Hepatocyte (in vitro differentiated cells): ENCODE measurements around the gene RPAP3. TPM values are rescaled to one million over a fixed set of nuclear protein-coding genes. Genes with fewer than 3 reads are reported as not detected.

Experiments used
- DNase-seq: peaks from one replicate; pipeline ENCODE4 v3.0.0-alpha.2; 2016; ENCODE audit warnings: low spot score
- H2AFZ ChIP-seq: fragments of 200-600 bp; sonication (generic); 2 replicates; pipeline ENCODE4 v1.6.0; 2016; ENCODE audit warnings: antibody characterized with exemption, mild to moderate bottlenecking
- H3K27ac ChIP-seq: fragments of 200-600 bp; sonication (generic); 2 replicates; pipeline ENCODE4 v1.5.1; 2016; ENCODE audit warnings: mild to moderate bottlenecking
- H3K27me3 ChIP-seq: fragments of 200-600 bp; sonication (generic); 2 replicates; pipeline ENCODE4 v1.6.1; 2016
- H3K36me3 ChIP-seq: fragments of 200-600 bp; sonication (generic); replicated peaks from 2 replicates; pipeline ENCODE4 v1.5.1; 2016; ENCODE audit warnings: low read depth; ENCODE audit not compliant: insufficient read depth
- H3K4me1 ChIP-seq: fragments of 200-600 bp; sonication (generic); 2 replicates; pipeline ENCODE4 v1.5.1; 2016; ENCODE audit warnings: mild to moderate bottlenecking, moderate library complexity; ENCODE audit not compliant: insufficient read depth
- H3K4me2 ChIP-seq: fragments of 200-600 bp; sonication (generic); 2 replicates; pipeline ENCODE4 v1.6.0; 2016
- H3K4me3 ChIP-seq: fragments of 200-600 bp; sonication (generic); 2 replicates; pipeline ENCODE4 v1.5.1; 2016; ENCODE audit warnings: mild to moderate bottlenecking
- H3K79me2 ChIP-seq: fragments of 200-600 bp; sonication (generic); 2 replicates; pipeline ENCODE4 v1.6.0; 2017; ENCODE audit warnings: mild to moderate bottlenecking
- H3K9me2 ChIP-seq: fragments of 200-600 bp; sonication (generic); replicated peaks from 2 replicates; pipeline ENCODE4 v1.6.0; 2017; ENCODE audit warnings: mild to moderate bottlenecking; ENCODE audit not compliant: insufficient read depth
- H3K9me3 ChIP-seq: fragments of 200-600 bp; sonication (generic); 2 replicates; pipeline ENCODE4 v1.5.1; 2016; ENCODE audit warnings: low read depth, mild to moderate bottlenecking
- H4K20me1 ChIP-seq: fragments of 200-600 bp; sonication (generic); 2 replicates; pipeline ENCODE4 v1.6.0; 2016; ENCODE audit warnings: mild to moderate bottlenecking; ENCODE audit not compliant: insufficient read depth, poor library complexity, severe bottlenecking
- EZH2 ChIP-seq: fragments of 200-600 bp; sonication (generic); IDR thresholded peaks from 2 replicates; pipeline ENCODE4 v1.6.1; 2016; ENCODE audit warnings: antibody characterized with exemption, mild to moderate bottlenecking, borderline replicate concordance
- EZH2phosphoT487 ChIP-seq: fragments of 200-600 bp; sonication (generic); IDR thresholded peaks from one replicate; pipeline ENCODE4 v1.6.1; 2018; ENCODE audit warnings: antibody characterized with exemption, mild to moderate bottlenecking, low read depth, moderate library complexity; ENCODE audit not compliant: unreplicated experiment, severe bottlenecking
- WGBS: methylation state at CpG from one replicate; pipeline ENCODE4 v1.1.6; 2016; ENCODE audit warnings: low lambda C conversion rate; ENCODE audit errors: missing lambda C conversion rate; 5-methylcytosine and 5-hydroxymethylcytosine counted together
- polyA plus RNA-seq: library from polyadenylated mRNA; unstranded; fragments of >200 nt; fragmentation: Nextera tagmentation; extraction: Ambion mirVana; gene quantifications from 2 replicates; pipeline ENCODE4 v1.2.1, GENCODE V29; 2016
- total RNA-seq: library from RNA; depleted of rRNA; stranded (reverse); fragments of >200 nt; gene quantifications from 2 replicates; pipeline ENCODE4 v1.2.3, GENCODE V29; 2014
- TF ChIP-seq, protein P1 (sequence below): fragments of 200-600 bp; sonication (generic); IDR thresholded peaks from 2 replicates; pipeline ENCODE4 v1.5.1; 2016; ENCODE audit warnings: antibody characterized with exemption, mild to moderate bottlenecking; ENCODE audit not compliant: poor library complexity

Gene RPAP3
- total and polyA plus RNA-seq, 2 experiments from 2014 or later, result 21.7 to 23.4 TPM

DNA sequence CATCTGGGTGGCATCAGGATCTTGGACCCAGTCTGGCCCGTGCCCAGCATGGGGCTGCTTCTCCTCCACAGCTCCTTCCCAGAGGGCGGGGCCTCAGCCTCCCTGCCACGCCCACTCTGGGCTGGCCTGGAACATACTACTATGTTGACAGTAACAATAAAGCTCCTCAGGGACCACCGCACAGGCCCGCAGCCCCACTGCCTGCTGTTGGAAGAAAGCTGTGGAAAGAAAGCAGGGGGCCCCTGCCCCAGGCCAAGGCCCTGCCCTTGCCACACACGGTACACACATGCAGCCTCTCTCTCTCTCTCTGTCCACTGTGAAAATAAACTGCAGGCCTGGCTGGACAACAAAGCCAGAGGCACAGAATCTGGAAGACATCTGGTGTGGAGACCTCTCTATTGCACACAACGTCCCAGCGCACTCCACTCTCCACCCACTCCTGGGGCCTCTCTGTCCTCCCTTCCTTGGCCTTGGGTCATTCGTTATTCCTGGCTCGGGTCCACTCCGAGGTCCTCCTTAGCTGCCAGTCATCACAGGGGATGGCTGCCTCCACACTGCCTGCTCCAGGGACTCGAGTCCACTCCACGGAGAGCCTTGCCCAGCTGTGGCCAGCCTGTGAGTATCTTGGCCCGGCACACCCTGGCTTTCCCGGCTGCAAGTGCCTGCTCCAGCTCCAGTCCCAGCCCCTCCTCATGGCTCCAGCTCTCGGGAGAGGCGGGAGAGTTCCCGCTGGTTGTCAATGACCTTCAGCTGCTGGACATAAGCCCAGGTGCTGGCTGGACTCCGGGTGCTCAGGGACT, 31.2 kb upstream of the RPAP3 start:
- H3K4me1 ChIP-seq, result peaks cover 17% of the 10 kb centered on the region
- 72% methylated on average over 19 of the region's 19 CpGs for WGBS
- peak; percentile 44 for DNase-seq

DNA sequence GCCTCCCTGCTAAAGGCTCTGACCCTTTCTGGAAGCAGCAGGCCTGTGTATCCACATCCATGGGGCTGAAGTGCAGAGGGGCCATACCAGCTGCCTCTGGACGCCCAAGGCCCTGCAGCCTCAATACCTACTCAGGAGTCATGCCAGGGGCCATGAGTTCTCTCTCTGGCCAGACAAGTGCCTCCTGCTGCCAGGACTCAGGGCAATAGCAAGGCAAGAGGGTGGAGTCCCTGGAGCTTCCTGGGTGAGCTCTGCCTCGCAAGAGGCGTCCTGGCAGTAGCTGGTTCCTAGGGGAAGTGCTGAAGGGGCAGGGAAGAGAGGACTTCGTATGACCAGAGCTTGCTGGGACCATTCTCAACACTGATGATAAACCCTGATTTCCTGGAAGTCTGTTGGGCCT, 30.4 kb upstream of the RPAP3 start:
- Histone ChIP-seq H2AFZ (no peak overlapping the region), H3K36me3 (no peaks in the 10 kb centered on the region), H3K4me1 (peaks cover 17% of the 10 kb centered on the region), H3K27ac (peak overlapping the region; percentile 55), H3K9me2 (no peaks in the 10 kb centered on the region), H4K20me1 (no peaks in the 10 kb centered on the region), H3K9me3 (no peaks in the 10 kb centered on the region), H3K27me3 (no peaks in the 10 kb centered on the region), H3K4me2 (no peak overlapping the region), H3K4me3 (no peak overlapping the region), H3K79me2 (no peaks in the 10 kb centered on the region)
- 88% methylated on average over 4 of the region's 4 CpGs for WGBS
- DNase-seq, result no peak
- TF ChIP-seq EZH2 (no peak), EZH2phosphoT487 (no peak)
- TF ChIP-seq, protein P1, sequence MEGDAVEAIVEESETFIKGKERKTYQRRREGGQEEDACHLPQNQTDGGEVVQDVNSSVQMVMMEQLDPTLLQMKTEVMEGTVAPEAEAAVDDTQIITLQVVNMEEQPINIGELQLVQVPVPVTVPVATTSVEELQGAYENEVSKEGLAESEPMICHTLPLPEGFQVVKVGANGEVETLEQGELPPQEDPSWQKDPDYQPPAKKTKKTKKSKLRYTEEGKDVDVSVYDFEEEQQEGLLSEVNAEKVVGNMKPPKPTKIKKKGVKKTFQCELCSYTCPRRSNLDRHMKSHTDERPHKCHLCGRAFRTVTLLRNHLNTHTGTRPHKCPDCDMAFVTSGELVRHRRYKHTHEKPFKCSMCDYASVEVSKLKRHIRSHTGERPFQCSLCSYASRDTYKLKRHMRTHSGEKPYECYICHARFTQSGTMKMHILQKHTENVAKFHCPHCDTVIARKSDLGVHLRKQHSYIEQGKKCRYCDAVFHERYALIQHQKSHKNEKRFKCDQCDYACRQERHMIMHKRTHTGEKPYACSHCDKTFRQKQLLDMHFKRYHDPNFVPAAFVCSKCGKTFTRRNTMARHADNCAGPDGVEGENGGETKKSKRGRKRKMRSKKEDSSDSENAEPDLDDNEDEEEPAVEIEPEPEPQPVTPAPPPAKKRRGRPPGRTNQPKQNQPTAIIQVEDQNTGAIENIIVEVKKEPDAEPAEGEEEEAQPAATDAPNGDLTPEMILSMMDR, result no peak

More for the DNA sequence above, 31.2 kb upstream of the RPAP3 start:
- no peaks in the 10 kb centered on the region for H3K36me3 ChIP-seq
- H3K9me3 ChIP-seq, result no peaks in the 10 kb centered on the region
- TF ChIP-seq EZH2phosphoT487 (no peak), EZH2 (no peak)
- TF ChIP-seq, protein P1, result no peak
- no peak overlapping the region for H3K4me3 ChIP-seq
- no peak overlapping the region for H3K4me2 ChIP-seq
- H3K79me2 ChIP-seq, result no peaks in the 10 kb centered on the region
- H4K20me1 ChIP-seq, result no peaks in the 10 kb centered on the region
- no peaks in the 10 kb centered on the region for H3K9me2 ChIP-seq
- H3K27me3 ChIP-seq, result no peaks in the 10 kb centered on the region
- peak overlapping the region; percentile 55 for H3K27ac ChIP-seq
- no peak overlapping the region for H2AFZ ChIP-seq

DNA sequence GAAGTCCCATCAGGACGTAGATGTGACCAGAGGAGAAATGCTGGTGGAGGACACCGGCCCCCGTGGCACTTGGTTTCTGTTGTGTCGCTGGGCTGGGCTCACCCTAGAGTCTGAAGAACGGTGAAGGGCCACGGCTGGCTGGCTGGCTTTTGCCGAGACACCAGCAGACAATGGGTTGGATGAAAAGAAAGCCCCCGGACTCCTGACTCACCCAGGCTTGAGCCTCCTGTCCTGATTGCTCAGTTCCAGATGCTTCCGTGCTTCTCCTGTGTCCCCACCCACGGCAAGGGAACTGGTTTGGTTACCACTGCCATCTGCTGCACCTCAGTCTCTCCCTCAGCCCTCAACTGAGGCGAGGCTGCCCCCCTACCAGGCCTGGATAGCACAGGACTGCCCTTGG, 29.8 kb upstream of the RPAP3 start:
- Histone ChIP-seq H3K79me2 (no peaks in the 10 kb centered on the region), H3K4me1 (peaks cover 17% of the 10 kb centered on the region), H2AFZ (no peak overlapping the region), H3K9me3 (no peaks in the 10 kb centered on the region), H3K36me3 (no peaks in the 10 kb centered on the region), H4K20me1 (no peaks in the 10 kb centered on the region), H3K27ac (no peak overlapping the region), H3K27me3 (no peaks in the 10 kb centered on the region), H3K9me2 (no peaks in the 10 kb centered on the region), H3K4me2 (no peak overlapping the region), H3K4me3 (no peak overlapping the region)
- no peak for DNase-seq
- WGBS, result 86% methylated on average over 11 of the region's 11 CpGs
- TF ChIP-seq EZH2, result no peak
- no peak for TF ChIP-seq EZH2phosphoT487
- TF ChIP-seq, protein P1, result no peak
